Left ventricle myocardium inferior (tissue), 1 donor: ENCODE data around the gene RNF157. TPM values are rescaled to one million over a fixed set of nuclear protein-coding genes. Genes with fewer than 3 reads are reported as not detected.

ENCODE experiments used
- DNase-seq: peaks from one replicate; pipeline ENCODE4 v3.0.0-alpha.2; 2020
- H3K27ac ChIP-seq: fragments of 200-600 bp; replicated peaks from 2 replicates; pipeline ENCODE4 v1.8.0; 2021
- H3K27me3 ChIP-seq: fragments of 200-600 bp; 2 replicates; pipeline ENCODE4 v1.8.0; 2021; ENCODE audit warnings: low read depth
- H3K36me3 ChIP-seq: fragments of 200-600 bp; 2 replicates; pipeline ENCODE4 v1.8.0; 2021
- H3K4me1 ChIP-seq: fragments of 200-600 bp; 2 replicates; pipeline ENCODE4 v1.8.0; 2021
- H3K4me3 ChIP-seq: fragments of 200-600 bp; 2 replicates; pipeline ENCODE4 v1.8.0; 2021; ENCODE audit warnings: mild to moderate bottlenecking, moderate library complexity
- H3K9me3 ChIP-seq: fragments of 200-600 bp; replicated peaks from 2 replicates; pipeline ENCODE4 v1.8.0; 2021
- CTCF ChIP-seq: fragments of 200-600 bp; IDR thresholded peaks from 2 replicates; pipeline ENCODE4 v1.8.0; 2021; ENCODE audit warnings: antibody characterized with exemption, mild to moderate bottlenecking, borderline replicate concordance
- intact Hi-C: fragments of 100-400 bp; cut with micrococcal nuclease; formaldehyde crosslinking; loops from one replicate; pipeline ENCODE4 v1.11.0; 2022
- total RNA-seq: library from RNA; stranded (reverse); fragmentation: NEBNext Ultra II Directional; extraction: Animal tissue kit (Norgen Biotek cat#: 25700); gene quantifications from one replicate; pipeline ENCODE4 v1.2.1, GENCODE V29; 2021
- donor health status: DM: no; HTN: yes; CAD: no; lungs with severe emphysema.

Gene RNF157
- total RNA-seq, 1 donor from 2014 or later, result 4.8 TPM

- no peaks in the 10 kb centered on the region for H3K9me3 ChIP-seq
- no peak for TF ChIP-seq CTCF
- no peak overlapping the region for H3K4me3 ChIP-seq
- DNase-seq, result no peak
- H3K4me1 ChIP-seq, result peaks cover 50% of the 10 kb centered on the region
- H3K36me3 ChIP-seq, result no peaks in the 10 kb centered on the region
- H3K27me3 ChIP-seq, result peaks cover 90% of the 10 kb centered on the region
- intact Hi-C loops, result no loop called here
- no peak overlapping the region for H3K27ac ChIP-seq
These were observed 103.3 kb downstream of the RNF157 start for GRCh38 chr17:76137001-76137350.

- intact Hi-C loops, result no loop called here
- Histone ChIP-seq H3K4me1 (peaks cover 45% of the 10 kb centered on the region), H3K4me3 (no peak overlapping the region), H3K9me3 (no peaks in the 10 kb centered on the region), H3K27ac (no peak overlapping the region), H3K27me3 (peaks cover 96% of the 10 kb centered on the region), H3K36me3 (no peaks in the 10 kb centered on the region)
- no peak for TF ChIP-seq CTCF
- no peak for DNase-seq
These were observed 103.9 kb downstream of the RNF157 start for GRCh38 chr17:76136276-76137000.

GRCh38 chr17:76135810-76136188 lies 104.5 kb downstream of the RNF157 start:
- intact Hi-C loops, result no loop called here
- Histone ChIP-seq H3K9me3 (no peaks in the 10 kb centered on the region), H3K27ac (no peak overlapping the region), H3K4me1 (peaks cover 38% of the 10 kb centered on the region), H3K4me3 (no peak overlapping the region), H3K27me3 (peaks cover 100% of the 10 kb centered on the region), H3K36me3 (no peaks in the 10 kb centered on the region)
- no peak for TF ChIP-seq CTCF
- no peak for DNase-seq

GRCh38 chr17:76134911-76135809 lies 105.1 kb downstream of the RNF157 start:
- H3K27ac ChIP-seq, result no peak overlapping the region
- peaks cover 100% of the 10 kb centered on the region for H3K27me3 ChIP-seq
- intact Hi-C loops, result no loop called here

More at GRCh38 chr17:76134911-76135809, 105.1 kb downstream of the RNF157 start:
- Histone ChIP-seq H3K4me1 (peaks cover 32% of the 10 kb centered on the region), H3K4me3 (no peak overlapping the region), H3K36me3 (no peaks in the 10 kb centered on the region), H3K9me3 (no peaks in the 10 kb centered on the region)
- DNase-seq, result no peak
- no peak for TF ChIP-seq CTCF
